ENCODE data around the gene TCF20. TPM values are rescaled to one million over a fixed set of nuclear protein-coding genes. Genes with fewer than 3 reads are reported as not detected.

TCF20 gene
- total and polyA plus RNA-seq, 9 donors = 6.7 to 15.6 (median 10.4) TPM

- Histone ChIP-seq H3K27me3 (ENCODE audit: control insufficient read depth, insufficient read depth, low read length) (no peaks in the 10 kb centered on the region), H3K4me1 (ENCODE audit: control insufficient read depth, insufficient read depth, low read length) (no peaks in the 10 kb centered on the region), H3K4me3 (ENCODE audit: low read length) (no peak overlapping the region), H3K27ac (ENCODE audit: low read length) (no peak overlapping the region), H3K9me3 (replicated peaks; ENCODE audit: control insufficient read depth, low read depth, low read length) (no peaks in the 10 kb centered on the region), H3K36me3 (ENCODE audit: control insufficient read depth, insufficient read depth, low read length) (no peaks in the 10 kb centered on the region)
- 74% methylated on average over 4 of the region's 4 CpGs for WGBS (ENCODE audit: insufficient coverage)
- no peak for DNase-seq
Observed at GRCh38 chr22:42262964-42263363, 7.5 kb downstream of the TCF20 start.

GRCh38 chr22:42261296-42261695, 9.2 kb downstream of the TCF20 start:
- Histone ChIP-seq H3K4me1 (ENCODE audit: control insufficient read depth, insufficient read depth, low read length) (no peaks in the 10 kb centered on the region), H3K4me3 (ENCODE audit: low read length) (no peak overlapping the region), H3K36me3 (ENCODE audit: control insufficient read depth, insufficient read depth, low read length) (no peaks in the 10 kb centered on the region), H3K27ac (ENCODE audit: low read length) (no peak overlapping the region), H3K9me3 (replicated peaks; ENCODE audit: control insufficient read depth, low read depth, low read length) (no peaks in the 10 kb centered on the region), H3K27me3 (ENCODE audit: control insufficient read depth, insufficient read depth, low read length) (no peaks in the 10 kb centered on the region)
- peak; percentile 71 for DNase-seq
- 10% methylated on average over 1 of the region's 1 CpG for WGBS (ENCODE audit: insufficient coverage)

GRCh38 chr22:42258126-42258525, 12.3 kb downstream of the TCF20 start:
- Histone ChIP-seq H3K4me3 (ENCODE audit: low read length) (no peak overlapping the region), H3K27ac (ENCODE audit: low read length) (no peak overlapping the region), H3K36me3 (ENCODE audit: control insufficient read depth, insufficient read depth, low read length) (no peaks in the 10 kb centered on the region), H3K4me1 (ENCODE audit: control insufficient read depth, insufficient read depth, low read length) (no peaks in the 10 kb centered on the region), H3K9me3 (replicated peaks; ENCODE audit: control insufficient read depth, low read depth, low read length) (no peaks in the 10 kb centered on the region), H3K27me3 (ENCODE audit: control insufficient read depth, insufficient read depth, low read length) (no peaks in the 10 kb centered on the region)
- whole genome bisulfite sequencing (ENCODE audit: insufficient coverage) = 40% methylated on average over 2 of the region's 5 CpGs
- peak; percentile 34 for DNase-seq

GRCh38 chr22:42257386-42257785, 13.1 kb downstream of the TCF20 start:
- no peak for DNase-seq

GRCh38 chr22:42256930-42257329, 13.5 kb downstream of the TCF20 start:
- Histone ChIP-seq H3K4me3 (ENCODE audit: low read length) (no peak overlapping the region), H3K4me1 (ENCODE audit: control insufficient read depth, insufficient read depth, low read length) (no peaks in the 10 kb centered on the region), H3K36me3 (ENCODE audit: control insufficient read depth, insufficient read depth, low read length) (no peaks in the 10 kb centered on the region), H3K27ac (ENCODE audit: low read length) (no peak overlapping the region), H3K27me3 (ENCODE audit: control insufficient read depth, insufficient read depth, low read length) (no peaks in the 10 kb centered on the region), H3K9me3 (replicated peaks; ENCODE audit: control insufficient read depth, low read depth, low read length) (no peaks in the 10 kb centered on the region)
- no peak for DNase-seq
- no CpG with 5 or more reads among the region's 5 CpGs for WGBS (ENCODE audit: insufficient coverage)

More at GRCh38 chr22:42257386-42257785, 13.1 kb downstream of the TCF20 start:
- H3K4me1 ChIP-seq (ENCODE audit: control insufficient read depth, insufficient read depth, low read length) = no peaks in the 10 kb centered on the region
- no peak overlapping the region for H3K4me3 ChIP-seq (ENCODE audit: low read length)
- no CpG with 5 or more reads among the region's 2 CpGs for WGBS (ENCODE audit: insufficient coverage)
- H3K9me3 ChIP-seq (replicated peaks; ENCODE audit: control insufficient read depth, low read depth, low read length) = no peaks in the 10 kb centered on the region
- no peaks in the 10 kb centered on the region for H3K36me3 ChIP-seq (ENCODE audit: control insufficient read depth, insufficient read depth, low read length)
- H3K27me3 ChIP-seq (ENCODE audit: control insufficient read depth, insufficient read depth, low read length) = no peaks in the 10 kb centered on the region
- H3K27ac ChIP-seq (ENCODE audit: low read length) = no peak overlapping the region

GRCh38 chr22:42256220-42256619, 14.2 kb downstream of the TCF20 start:
- Histone ChIP-seq H3K4me1 (ENCODE audit: control insufficient read depth, insufficient read depth, low read length) (no peaks in the 10 kb centered on the region), H3K27me3 (ENCODE audit: control insufficient read depth, insufficient read depth, low read length) (no peaks in the 10 kb centered on the region), H3K27ac (ENCODE audit: low read length) (no peak overlapping the region), H3K4me3 (ENCODE audit: low read length) (no peak overlapping the region), H3K9me3 (replicated peaks; ENCODE audit: control insufficient read depth, low read depth, low read length) (no peaks in the 10 kb centered on the region), H3K36me3 (ENCODE audit: control insufficient read depth, insufficient read depth, low read length) (no peaks in the 10 kb centered on the region)
- WGBS (ENCODE audit: insufficient coverage) = no CpG with 5 or more reads among the region's 2 CpGs
- DNase-seq = peak; percentile 60

GRCh38 chr22:42249831-42250230, 20.6 kb downstream of the TCF20 start:
- Histone ChIP-seq H3K27ac (ENCODE audit: low read length) (no peak overlapping the region), H3K4me3 (ENCODE audit: low read length) (no peak overlapping the region), H3K9me3 (replicated peaks; ENCODE audit: control insufficient read depth, low read depth, low read length) (no peaks in the 10 kb centered on the region), H3K27me3 (ENCODE audit: control insufficient read depth, insufficient read depth, low read length) (no peaks in the 10 kb centered on the region), H3K36me3 (ENCODE audit: control insufficient read depth, insufficient read depth, low read length) (no peaks in the 10 kb centered on the region), H3K4me1 (ENCODE audit: control insufficient read depth, insufficient read depth, low read length) (no peaks in the 10 kb centered on the region)
- WGBS (ENCODE audit: insufficient coverage) = 83% methylated on average over 3 of the region's 4 CpGs
- DNase-seq = no peak

- Histone ChIP-seq H3K9me3 (replicated peaks; ENCODE audit: control insufficient read depth, low read depth, low read length) (no peaks in the 10 kb centered on the region), H3K36me3 (ENCODE audit: control insufficient read depth, insufficient read depth, low read length) (no peaks in the 10 kb centered on the region)
- WGBS (ENCODE audit: insufficient coverage) = 83% methylated on average over 1 of the region's 1 CpG
Observed at GRCh38 chr22:42248995-42249394, 21.5 kb downstream of the TCF20 start.

DNA sequence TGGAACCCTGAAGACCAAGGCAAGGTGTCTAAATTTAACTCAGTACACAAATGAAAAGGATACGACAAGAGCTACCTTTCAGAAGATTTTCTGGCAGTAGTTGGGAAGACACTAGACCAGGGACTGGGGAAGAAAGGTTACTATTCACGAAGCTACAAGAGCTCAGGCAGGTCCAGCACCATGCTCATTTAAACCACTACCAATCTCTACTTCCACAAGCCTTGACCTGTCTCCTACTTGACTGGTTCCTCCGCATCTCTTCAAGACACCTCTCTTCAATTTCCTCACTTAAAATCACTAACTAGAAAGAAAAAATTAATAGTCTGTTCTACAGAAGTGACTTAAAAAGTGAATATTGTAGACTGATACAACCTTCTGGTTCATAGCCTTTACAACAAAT, 22.9 kb downstream of the TCF20 start:
- no peaks in the 10 kb centered on the region for H3K27me3 ChIP-seq (ENCODE audit: control insufficient read depth, insufficient read depth, low read length)
- no peak overlapping the region for H3K4me3 ChIP-seq (ENCODE audit: low read length)
- WGBS (ENCODE audit: insufficient coverage) = no CpG with 5 or more reads among the region's 3 CpGs
- no peaks in the 10 kb centered on the region for H3K36me3 ChIP-seq (ENCODE audit: control insufficient read depth, insufficient read depth, low read length)
- no peak overlapping the region for H3K27ac ChIP-seq (ENCODE audit: low read length)
- no peaks in the 10 kb centered on the region for H3K4me1 ChIP-seq (ENCODE audit: control insufficient read depth, insufficient read depth, low read length)
- DNase-seq = no peak
- no peaks in the 10 kb centered on the region for H3K9me3 ChIP-seq (replicated peaks; ENCODE audit: control insufficient read depth, low read depth, low read length)

More at GRCh38 chr22:42248995-42249394, 21.5 kb downstream of the TCF20 start:
- no peak for DNase-seq
- no peaks in the 10 kb centered on the region for H3K4me1 ChIP-seq (ENCODE audit: control insufficient read depth, insufficient read depth, low read length)
- no peak overlapping the region for H3K4me3 ChIP-seq (ENCODE audit: low read length)
- H3K27me3 ChIP-seq (ENCODE audit: control insufficient read depth, insufficient read depth, low read length) = no peaks in the 10 kb centered on the region
- no peak overlapping the region for H3K27ac ChIP-seq (ENCODE audit: low read length)

DNA sequence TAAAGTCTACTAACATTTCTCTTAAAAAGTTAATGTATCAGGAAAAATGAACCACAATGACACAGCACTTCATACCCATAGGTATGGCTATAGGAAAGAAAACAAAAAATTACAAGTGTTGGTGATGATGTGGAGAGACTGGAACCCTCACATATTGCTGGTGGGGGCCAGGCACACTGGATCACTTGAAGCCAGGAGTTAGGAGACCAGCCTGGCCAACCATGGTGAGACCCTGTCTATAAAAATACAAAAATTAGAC, 26.7 kb downstream of the TCF20 start:
- H3K27ac ChIP-seq (ENCODE audit: low read length) = no peak overlapping the region
- H3K4me1 ChIP-seq (ENCODE audit: control insufficient read depth, insufficient read depth, low read length) = no peaks in the 10 kb centered on the region
- no peaks in the 10 kb centered on the region for H3K27me3 ChIP-seq (ENCODE audit: control insufficient read depth, insufficient read depth, low read length)
- no peak overlapping the region for H3K4me3 ChIP-seq (ENCODE audit: low read length)
- H3K9me3 ChIP-seq (replicated peaks; ENCODE audit: control insufficient read depth, low read depth, low read length) = no peaks in the 10 kb centered on the region
- DNase-seq = no peak
- H3K36me3 ChIP-seq (ENCODE audit: control insufficient read depth, insufficient read depth, low read length) = no peaks in the 10 kb centered on the region

DNA sequence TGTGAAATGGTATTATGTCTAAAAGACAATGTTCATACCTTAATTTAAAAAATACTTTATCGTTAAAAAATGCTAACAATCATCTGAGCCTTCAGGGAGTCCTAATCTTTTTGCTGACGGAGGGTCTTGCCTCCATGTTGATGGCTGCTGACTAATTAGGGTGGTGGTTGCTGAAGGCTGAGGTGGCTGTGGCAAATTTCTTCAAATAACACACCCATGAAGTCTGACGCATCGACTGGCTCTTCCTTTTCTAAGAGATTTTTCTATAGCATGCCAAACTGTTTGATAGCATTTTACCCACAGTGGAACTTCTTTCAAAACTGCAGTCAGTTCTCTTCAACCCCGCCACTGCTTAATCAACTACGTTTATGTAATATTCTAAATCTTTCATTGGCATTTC, 33.6 kb downstream of the TCF20 start:
- no peaks in the 10 kb centered on the region for H3K36me3 ChIP-seq (ENCODE audit: control insufficient read depth, insufficient read depth, low read length)
- H3K27me3 ChIP-seq (ENCODE audit: control insufficient read depth, insufficient read depth, low read length) = no peaks in the 10 kb centered on the region
- DNase-seq = no peak
- no peak overlapping the region for H3K4me3 ChIP-seq (ENCODE audit: low read length)
- peaks cover 14% of the 10 kb centered on the region for H3K9me3 ChIP-seq (replicated peaks; ENCODE audit: control insufficient read depth, low read depth, low read length)
- 96% methylated on average over 2 of the region's 6 CpGs for WGBS (ENCODE audit: insufficient coverage)
- H3K27ac ChIP-seq (ENCODE audit: low read length) = no peak overlapping the region
- no peaks in the 10 kb centered on the region for H3K4me1 ChIP-seq (ENCODE audit: control insufficient read depth, insufficient read depth, low read length)

Data from muscle of leg (tissue), 11 donors.